PFSK-1 (cell line): Measurements from ENCODE around the gene GFRA1.

Experiments used
- FOXP2 ChIP-seq: optimal IDR thresholded peaks from 2 replicates; pipeline ENCODE3; 2011; ENCODE audit warnings: borderline replicate concordance, control low read depth, inconsistent platforms; ENCODE audit not compliant: insufficient read depth; ENCODE audit errors: extremely low read length, extremely low read depth
- POLR2AphosphoS5 ChIP-seq: IDR thresholded peaks from 2 replicates; pipeline ENCODE4 v1.6.1; 2012; ENCODE audit warnings: low read depth, mild to moderate bottlenecking, control low read depth, low read length, moderate library complexity
- SIN3A ChIP-seq: IDR thresholded peaks from 2 replicates; pipeline ENCODE4 v1.6.1; 2012; ENCODE audit warnings: mild to moderate bottlenecking, low read length, moderate library complexity, borderline replicate concordance; ENCODE audit not compliant: insufficient read depth
- TAF1 ChIP-seq: IDR thresholded peaks from 2 replicates; pipeline ENCODE4 v1.6.1; 2012; ENCODE audit warnings: low read length, control low read depth, borderline replicate concordance; ENCODE audit not compliant: insufficient read depth
- TF ChIP-seq, protein P1 (sequence below), 2 experiments: IDR thresholded peaks; 2 replicates each; pipeline versions ENCODE4 v1.6.1 to v1.8.0; 2011 to 2012; ENCODE audit warnings: low read depth in 2 of 2, low read length in 2 of 2, control low read depth in 1 of 2, inconsistent platforms in 1 of 2, mild to moderate bottlenecking in 1 of 2, moderate library complexity in 1 of 2; ENCODE audit not compliant: insufficient read depth in 1 of 2

The GFRA1 gene

GRCh38 chr10:116063107-116063506 is 209.9 kb downstream of the GFRA1 start:
- TF ChIP-seq POLR2AphosphoS5: no peak
- no peak for TF ChIP-seq SIN3A
- TF ChIP-seq, protein P1, sequence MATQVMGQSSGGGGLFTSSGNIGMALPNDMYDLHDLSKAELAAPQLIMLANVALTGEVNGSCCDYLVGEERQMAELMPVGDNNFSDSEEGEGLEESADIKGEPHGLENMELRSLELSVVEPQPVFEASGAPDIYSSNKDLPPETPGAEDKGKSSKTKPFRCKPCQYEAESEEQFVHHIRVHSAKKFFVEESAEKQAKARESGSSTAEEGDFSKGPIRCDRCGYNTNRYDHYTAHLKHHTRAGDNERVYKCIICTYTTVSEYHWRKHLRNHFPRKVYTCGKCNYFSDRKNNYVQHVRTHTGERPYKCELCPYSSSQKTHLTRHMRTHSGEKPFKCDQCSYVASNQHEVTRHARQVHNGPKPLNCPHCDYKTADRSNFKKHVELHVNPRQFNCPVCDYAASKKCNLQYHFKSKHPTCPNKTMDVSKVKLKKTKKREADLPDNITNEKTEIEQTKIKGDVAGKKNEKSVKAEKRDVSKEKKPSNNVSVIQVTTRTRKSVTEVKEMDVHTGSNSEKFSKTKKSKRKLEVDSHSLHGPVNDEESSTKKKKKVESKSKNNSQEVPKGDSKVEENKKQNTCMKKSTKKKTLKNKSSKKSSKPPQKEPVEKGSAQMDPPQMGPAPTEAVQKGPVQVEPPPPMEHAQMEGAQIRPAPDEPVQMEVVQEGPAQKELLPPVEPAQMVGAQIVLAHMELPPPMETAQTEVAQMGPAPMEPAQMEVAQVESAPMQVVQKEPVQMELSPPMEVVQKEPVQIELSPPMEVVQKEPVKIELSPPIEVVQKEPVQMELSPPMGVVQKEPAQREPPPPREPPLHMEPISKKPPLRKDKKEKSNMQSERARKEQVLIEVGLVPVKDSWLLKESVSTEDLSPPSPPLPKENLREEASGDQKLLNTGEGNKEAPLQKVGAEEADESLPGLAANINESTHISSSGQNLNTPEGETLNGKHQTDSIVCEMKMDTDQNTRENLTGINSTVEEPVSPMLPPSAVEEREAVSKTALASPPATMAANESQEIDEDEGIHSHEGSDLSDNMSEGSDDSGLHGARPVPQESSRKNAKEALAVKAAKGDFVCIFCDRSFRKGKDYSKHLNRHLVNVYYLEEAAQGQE (IDR thresholded peaks at IDR 0.05; ENCODE audit: insufficient read depth in 1 of 2, low read depth in 2 of 2, low read length in 2 of 2): no peak
- no peak for TF ChIP-seq FOXP2
- no peak for TF ChIP-seq TAF1

DNA sequence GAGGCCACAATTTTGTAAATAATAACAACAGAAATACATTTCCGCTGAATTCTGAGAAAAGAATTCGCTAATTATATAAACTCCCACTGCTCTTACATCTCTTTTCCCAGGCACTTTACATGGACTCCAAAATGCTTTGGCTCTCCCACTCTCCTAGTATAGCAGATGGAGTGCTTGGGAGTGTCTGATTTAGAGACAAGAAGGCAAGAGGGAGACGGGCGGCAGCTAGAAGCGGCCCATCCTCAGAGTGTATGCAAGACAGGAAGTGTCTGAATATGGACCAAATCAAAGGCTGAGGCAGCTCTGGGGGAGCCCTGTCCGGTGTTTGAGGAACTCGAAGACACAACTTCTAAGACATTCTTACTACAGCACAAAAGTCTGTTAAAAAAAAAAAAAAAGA is 212.1 kb downstream of the GFRA1 start:
- no peak for TF ChIP-seq POLR2AphosphoS5
- TF ChIP-seq, protein P1 (IDR thresholded peaks at IDR 0.05; ENCODE audit: insufficient read depth in 1 of 2, low read depth in 2 of 2, low read length in 2 of 2): no peak
- TF ChIP-seq FOXP2: no peak
- TF ChIP-seq SIN3A: no peak
- no peak for TF ChIP-seq TAF1

GRCh38 chr10:116059320-116059719 is 213.7 kb downstream of the GFRA1 start:
- TF ChIP-seq POLR2AphosphoS5: no peak
- TF ChIP-seq FOXP2: no peak
- no peak for TF ChIP-seq SIN3A
- no peak for TF ChIP-seq TAF1
- TF ChIP-seq, protein P1 (IDR thresholded peaks at IDR 0.05; ENCODE audit: insufficient read depth in 1 of 2, low read depth in 2 of 2, low read length in 2 of 2): no peak

- TF ChIP-seq SIN3A (no peak), TAF1 (no peak), POLR2AphosphoS5 (no peak), FOXP2 (no peak)
- TF ChIP-seq, protein P1 (IDR thresholded peaks at IDR 0.05; ENCODE audit: insufficient read depth in 1 of 2, low read depth in 2 of 2, low read length in 2 of 2): no peak
Measured at GRCh38 chr10:116056445-116057293, 216.3 kb downstream of the GFRA1 start.

DNA sequence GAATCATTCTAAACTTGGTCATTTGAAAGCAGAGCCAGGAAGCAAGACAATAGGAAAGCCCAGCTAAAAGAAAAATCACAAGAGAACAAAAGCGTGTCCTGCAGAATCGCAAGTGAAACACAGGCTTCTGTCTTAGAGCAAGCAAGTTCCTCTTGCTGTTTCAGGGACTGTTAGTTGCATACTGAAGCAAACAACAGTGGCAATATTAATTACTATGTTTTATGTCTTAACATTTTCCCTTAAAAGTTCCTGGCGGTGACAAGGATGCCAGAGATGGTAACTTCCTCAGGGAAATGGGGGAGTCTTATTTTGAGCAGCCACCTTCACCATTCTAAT is 217.1 kb downstream of the GFRA1 start:
- TF ChIP-seq POLR2AphosphoS5 (no peak), FOXP2 (no peak), SIN3A (no peak), TAF1 (no peak)
- TF ChIP-seq, protein P1 (IDR thresholded peaks at IDR 0.05; ENCODE audit: insufficient read depth in 1 of 2, low read depth in 2 of 2, low read length in 2 of 2): no peak
